COLO829 (cell line): ENCODE measurements around the gene NBL1.

ENCODE experiments used
- DNase-seq: peaks from one replicate; pipeline ENCODE4 v3.0.0; 2012; ENCODE audit warnings: low spot score

Gene NBL1

DNA sequence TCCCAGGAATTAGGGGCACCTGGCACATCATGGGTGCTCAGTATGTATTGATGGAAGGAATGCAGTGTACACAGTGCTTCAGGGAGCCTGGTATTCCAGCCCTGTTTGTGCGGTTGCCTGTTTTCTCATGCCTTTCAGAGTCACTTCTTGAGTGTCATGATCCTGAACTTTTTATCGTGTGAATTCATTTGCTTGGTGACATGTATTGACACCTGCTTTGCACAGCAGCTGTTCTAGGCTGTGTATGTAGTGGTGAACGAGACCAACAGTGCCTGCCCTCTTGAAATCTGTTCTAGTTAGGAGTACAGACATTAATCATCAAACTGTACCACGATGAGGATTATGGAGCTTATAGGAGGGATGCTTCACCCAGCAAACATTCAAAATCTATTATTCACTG is 26.7 kb downstream of the NBL1 start:
- no peak for DNase-seq

DNA sequence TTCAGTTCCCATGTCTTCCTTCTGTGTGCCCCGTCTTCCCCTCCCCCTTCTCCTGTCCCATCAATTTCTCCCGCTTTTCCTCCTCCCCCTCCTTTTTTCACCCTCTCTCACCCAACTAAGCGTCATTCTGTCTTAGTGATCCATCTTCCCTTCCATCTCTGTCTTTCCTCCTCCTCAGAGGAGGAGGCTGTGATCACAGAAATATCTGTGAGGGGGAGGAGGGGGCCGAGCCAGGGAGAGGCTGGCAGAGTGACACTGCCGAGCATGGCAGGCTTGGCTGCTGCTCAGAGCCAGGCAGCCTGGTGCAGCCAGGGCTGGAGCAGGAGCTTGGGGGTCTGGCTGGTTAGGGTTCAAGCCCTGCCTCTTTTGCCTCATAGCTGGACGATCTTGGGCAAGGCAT is 28.1 kb downstream of the NBL1 start:
- DNase-seq = no peak

DNA sequence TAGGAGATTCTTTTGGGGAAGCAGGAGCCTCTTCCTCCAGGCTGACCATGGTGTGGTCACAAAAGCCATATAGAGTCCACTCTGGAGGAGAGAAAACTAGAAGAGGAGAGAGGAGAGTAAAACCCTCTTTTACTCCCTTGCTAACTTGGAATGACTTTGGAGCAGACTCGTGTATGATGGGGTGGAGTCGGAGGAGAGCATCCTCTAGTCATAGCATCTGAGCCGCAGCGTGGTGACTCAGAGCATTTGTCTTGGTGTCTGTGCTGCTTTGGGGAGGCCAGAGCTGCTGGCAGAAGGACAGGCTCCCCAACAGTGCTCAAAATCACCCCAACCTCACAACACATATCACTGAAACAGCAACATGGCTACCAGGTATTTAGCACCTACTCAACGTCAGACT is 31.7 kb downstream of the NBL1 start:
- DNase-seq = no peak

DNA sequence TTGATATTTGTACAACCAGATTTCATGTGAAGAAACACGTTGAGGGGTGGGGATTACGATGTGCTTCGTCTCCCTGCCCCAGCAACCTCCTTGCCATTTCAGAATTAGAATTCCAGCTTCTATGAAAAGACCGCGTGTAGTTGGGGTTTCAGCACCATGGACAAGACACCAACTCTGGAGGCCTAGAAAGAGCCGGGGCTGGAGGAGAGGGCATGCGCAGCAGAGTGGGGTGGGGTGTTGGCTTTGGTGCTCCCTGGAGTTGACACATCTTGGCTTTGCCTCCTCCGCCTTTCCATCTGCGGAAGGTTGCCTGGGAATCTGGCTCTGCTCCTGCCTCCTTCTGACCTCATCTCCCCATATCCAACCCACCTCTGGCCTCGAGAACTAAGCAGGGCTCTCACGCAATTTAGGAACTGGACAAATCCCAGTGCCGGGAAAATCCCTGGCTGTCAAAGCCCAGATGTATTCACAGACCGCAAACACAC is 32.4 kb downstream of the NBL1 start:
- peak; percentile 72 for DNase-seq

DNA sequence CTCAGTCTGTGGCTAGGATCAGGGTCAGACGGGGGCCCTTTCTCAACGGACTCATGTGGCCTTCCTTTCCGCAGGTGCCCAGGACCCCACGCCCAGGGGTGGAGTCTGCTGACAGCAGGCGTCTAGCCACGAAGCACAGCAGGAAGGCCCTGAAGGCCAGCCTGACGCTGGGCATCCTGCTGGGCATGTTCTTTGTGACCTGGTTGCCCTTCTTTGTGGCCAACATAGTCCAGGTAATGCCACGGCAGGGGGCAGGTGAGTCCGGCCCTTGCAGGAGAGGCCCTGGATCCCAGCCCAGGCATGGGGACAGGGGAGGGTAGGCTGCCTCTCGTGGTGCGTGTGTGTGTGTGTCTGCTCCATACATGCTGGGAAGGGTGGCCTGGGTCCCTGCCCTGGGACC is 34.4 kb downstream of the NBL1 start:
- DNase-seq = no peak

DNA sequence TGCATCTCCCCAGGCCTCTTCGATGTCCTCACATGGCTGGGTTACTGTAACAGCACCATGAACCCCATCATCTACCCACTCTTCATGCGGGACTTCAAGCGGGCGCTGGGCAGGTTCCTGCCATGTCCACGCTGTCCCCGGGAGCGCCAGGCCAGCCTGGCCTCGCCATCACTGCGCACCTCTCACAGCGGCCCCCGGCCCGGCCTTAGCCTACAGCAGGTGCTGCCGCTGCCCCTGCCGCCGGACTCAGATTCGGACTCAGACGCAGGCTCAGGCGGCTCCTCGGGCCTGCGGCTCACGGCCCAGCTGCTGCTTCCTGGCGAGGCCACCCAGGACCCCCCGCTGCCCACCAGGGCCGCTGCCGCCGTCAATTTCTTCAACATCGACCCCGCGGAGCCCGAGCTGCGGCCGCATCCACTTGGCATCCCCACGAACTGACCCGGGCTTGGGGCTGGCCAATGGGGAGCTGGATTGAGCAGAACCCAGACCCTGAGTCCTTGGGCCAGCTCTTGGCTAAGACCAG is 34.9 kb downstream of the NBL1 start:
- DNase-seq = no peak

DNA sequence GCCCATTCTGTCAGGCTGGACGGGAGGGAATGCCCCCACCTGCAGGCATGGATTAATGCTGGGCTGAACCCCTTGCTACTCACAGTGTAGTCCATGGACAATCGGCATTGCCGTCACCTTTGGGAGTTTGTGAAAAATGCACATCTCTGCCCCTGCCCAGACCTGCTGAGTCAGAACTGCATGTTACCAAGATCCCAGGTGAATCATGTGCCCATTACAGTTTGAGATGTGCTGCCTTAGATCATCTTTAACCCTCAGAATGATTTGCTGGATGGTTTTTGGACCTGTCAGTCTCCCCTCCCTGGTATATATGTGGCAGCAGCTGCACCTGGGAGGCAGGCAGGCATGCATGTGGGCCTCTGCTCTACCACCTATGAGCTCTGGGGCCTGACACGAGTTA is 35.6 kb downstream of the NBL1 start:
- DNase-seq = no peak

DNA sequence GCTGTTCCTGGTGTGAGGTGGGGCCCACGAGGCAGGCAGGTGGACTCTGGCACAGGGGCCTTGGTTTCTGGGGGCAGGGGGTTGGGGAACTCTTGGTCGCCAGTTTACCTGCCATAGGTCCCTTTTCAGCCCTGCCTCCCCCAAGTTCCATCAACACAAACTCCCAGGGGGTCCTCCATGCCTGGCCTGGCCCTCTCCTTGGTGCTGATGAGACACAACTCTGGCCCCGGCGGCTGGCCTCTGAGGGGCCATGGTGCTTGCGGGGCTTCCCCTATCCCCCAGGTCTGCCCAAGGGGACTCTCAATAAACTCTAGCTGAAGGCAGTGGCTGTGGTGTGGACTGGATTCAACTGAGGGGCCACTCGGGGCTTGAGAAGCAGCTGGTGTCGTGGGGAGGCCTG is 36.5 kb downstream of the NBL1 start:
- DNase-seq = no peak

DNA sequence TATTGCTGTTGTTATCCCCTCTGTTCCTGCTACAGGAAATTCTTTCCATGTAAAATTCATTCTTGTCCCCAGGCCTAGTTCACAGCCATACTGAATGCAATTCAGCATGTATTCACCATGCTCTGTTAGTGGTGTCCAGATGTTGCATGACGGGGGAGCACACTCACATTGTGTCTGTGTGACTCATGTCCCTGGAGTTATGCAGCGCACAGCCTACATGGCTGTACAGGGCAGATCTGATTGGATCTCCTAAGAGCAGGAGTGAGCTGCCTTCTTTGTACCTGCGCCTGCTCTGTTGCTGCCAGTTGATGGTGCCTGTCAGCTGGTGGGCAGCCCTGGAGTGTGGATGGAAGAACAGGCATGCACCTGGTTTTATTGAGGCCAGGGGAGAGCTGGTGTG is 38.1 kb downstream of the NBL1 start:
- DNase-seq = no peak

DNA sequence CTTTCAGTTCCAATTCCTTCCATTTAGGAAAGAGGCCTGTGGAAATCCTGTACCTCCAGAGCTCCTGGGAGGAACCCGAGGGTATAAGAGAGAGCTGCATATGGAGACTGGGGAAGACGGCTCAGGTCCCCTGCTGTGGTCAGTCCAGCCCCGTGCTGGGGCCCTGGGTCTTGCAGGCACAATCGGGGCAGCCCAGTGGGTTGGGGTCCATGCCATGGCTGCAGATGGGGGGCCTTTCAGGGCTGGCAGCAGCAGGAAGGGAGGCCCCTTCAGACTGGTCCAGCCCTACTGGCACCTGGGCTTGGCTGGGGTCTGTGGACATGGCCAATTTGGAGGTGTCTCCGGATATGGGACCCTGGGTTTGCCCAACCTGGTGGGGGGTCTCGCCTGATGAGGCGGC is 38.8 kb downstream of the NBL1 start:
- no peak for DNase-seq

DNA sequence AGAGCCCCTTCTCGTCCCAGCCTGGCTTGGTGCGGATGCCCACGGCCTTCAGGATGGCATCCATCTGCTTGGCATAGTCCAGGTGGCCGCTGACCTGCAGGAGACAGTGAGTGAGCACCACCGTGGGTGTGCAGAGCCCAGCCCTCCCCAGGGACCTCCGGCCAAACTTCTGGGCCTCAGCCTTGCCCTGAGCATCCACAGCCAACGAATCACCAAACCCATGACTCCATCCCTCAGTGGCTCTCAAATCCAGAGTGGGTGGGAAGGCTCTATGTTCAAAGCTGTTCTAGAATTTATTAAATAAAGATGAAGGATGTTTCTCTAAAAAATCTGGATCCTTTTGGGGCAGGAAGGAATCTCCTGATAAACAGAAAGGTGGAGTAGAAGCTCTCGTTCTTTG is 39.2 kb downstream of the NBL1 start:
- no peak for DNase-seq

DNA sequence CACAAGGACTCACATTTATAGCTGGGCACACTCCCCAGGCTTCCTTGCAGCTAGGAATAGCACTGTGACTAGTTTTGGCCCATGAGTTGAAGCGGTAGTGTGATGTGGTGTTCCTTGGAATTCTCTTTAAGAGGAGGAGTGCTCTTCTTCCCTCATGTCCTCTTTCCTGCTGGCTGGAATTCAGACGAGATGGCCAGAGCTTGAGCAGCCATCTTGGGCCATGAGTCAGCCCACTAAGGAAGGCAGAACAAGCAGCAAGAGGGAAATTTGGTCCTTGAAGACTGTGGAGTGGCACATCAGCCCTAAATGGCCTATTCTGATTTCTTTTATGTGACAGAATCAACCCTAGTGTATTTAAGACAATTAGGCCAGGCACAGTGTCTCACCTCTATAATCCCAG is 40.6 kb downstream of the NBL1 start:
- no peak for DNase-seq

DNA sequence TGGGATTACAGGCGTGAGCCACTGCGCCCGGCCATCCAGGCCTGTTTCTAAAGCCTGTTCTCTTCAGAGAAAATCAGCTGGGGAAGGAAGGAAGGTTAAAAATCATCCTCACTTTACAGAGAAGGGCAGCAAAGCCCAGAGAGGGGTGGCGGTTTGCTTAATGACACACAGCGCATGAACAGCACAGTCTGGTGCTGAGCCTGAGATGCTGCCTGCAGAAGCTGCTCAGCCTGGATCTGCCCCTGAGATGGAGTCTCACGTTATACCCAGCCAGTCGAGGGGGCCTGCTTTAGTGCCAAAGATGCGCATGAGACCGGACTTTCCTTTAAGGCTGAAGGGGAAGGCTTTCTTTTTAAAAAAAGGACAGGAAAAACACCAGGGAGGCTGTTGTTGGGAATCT is 41.9 kb downstream of the NBL1 start:
- DNase-seq = no peak

DNA sequence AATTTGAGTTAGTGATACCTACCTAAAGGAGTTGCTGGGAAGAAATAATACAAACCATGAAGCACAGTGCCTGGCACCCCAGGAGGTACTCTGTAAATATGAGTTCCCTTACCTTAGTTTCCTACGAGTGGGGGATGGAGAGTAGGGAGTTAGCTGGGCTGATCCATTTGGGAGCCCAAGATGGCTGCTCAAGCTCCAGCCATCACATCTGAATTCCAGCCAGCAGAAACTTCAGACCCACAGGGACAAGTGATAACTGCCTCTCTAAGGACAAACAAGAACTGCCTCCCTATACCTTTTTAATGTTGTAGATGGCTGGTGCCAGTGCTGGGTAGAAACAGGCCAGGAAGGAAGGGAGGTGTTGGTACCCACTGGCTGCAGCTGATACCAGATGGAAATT is 43.3 kb downstream of the NBL1 start:
- DNase-seq = no peak

DNA sequence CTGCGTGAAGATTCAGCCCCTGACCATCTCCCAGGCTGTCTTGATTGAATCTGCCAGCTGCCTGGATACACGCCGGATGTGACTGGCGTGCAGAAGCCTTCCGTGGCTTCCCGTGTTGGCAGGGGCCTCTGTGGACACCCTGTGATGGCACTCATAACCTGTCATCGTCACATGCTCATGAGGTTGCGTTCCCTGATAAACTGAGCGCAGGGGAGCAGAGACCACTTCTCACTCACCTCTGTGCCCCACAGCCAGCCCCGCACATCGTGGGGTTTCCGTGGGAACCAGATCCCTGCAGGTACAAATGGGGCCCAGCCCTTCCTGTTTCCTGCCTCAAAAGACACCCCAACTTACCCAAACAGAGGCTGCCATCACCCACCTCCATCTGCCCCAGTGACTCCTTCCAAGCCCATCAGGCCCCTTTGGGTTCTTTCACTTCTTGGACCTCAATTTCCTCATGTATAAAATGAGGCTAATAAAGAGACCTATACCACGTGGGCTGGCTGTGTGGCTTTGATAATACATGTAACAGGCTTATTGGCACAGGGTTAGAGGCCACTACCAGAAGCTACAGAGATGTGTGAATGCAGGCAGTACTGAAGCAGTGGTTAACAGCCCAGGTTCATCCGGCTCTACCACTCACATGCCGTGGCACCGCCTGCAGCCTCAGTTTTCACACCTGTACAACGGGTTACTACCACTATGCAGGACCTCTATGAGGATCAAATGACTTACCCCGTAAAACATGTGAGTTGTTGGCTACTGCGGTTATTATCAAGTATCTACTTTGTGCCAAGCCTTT is 44.1 kb downstream of the NBL1 start:
- no peak for DNase-seq

DNA sequence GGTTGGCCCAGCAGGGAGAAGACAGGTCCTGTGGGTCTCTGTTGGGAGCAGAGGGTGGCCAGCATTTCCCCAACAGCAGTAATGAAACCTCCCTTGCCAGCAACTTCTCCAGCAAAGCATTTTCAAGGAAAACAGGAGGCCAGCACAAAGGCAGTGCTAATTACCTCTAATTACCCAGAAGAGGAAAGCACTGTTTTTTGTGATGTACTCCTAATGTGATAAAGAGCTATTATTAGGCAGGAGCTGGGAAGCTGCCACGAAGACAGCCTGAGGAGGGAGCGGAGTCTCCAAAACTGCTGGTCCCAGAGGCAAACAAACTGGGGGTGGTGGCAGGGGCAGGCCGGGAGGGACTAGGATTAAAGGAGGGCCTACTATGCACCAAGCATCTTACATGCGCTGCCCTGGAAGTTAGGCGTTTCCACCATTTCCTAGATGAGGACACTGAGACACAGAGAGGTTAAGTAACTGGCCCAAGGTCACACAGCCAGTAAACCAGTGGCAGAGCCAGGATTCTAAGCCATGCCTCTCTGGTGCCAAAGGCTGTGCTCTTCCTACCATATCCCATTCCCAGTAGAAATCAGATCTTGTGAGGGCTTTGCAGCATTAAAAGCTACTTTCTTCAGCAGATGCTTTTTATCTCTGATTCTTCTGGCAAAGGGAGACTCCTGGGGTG is 45.1 kb downstream of the NBL1 start:
- DNase-seq = no peak

DNA sequence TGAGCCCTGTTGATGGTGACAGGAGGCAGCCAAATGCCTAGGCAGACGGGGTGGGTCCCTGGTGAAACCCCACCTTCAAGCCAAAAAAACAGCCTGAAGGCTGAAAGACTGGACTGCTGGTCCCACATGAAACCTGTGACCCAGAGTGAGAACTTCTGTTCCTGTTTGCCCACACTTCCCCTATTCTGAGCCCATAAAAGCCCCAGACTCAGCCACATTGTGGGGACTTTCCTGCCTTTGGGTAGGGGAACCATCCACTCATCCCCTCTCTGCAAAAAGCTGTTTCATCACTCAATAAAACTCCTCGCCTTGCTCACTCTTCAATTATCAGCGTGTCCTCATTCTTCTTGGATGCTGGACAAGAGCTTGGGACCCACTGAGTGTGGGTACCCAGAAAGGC is 45.7 kb downstream of the NBL1 start:
- DNase-seq = no peak

DNA sequence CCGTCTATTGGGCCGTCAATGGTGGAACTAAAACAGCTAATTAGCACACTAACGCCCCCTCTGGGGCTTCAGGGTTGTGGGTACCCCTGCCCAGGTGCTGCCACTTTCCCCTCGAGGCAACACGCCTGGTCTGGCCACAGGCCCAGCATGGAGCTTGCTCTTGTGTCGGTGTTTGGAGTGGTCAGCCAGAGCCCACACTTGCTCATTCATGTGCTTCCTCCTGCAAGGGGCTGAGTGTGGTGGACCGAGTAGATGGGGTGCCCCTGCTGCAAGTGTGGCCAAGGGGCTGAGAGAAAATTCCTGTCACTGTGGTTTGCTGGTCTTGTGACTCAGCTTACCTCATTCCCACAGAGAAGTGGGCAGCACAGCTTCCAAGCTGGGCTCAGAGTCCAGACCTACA is 46.2 kb downstream of the NBL1 start:
- DNase-seq = no peak

DNA sequence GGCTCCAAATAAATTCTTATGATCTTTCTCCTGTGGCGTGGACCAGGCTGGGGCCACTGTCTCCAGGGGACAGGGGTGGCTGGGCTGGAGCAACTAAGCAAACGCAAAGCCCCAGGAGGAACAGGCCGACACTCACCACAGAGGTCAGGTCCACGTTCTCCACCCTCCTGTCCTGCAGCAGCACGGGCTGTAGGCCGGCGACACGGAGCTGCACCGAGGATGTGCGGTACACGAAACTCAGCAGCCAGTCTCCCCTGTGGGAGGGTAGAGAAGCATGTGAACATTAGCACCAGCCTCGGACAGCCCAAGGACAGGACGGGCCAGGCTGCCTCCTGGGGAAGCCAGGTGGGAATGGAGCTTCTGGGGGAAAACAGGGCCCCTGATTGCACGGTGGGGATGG is 50.2 kb downstream of the NBL1 start:
- DNase-seq = no peak

DNA sequence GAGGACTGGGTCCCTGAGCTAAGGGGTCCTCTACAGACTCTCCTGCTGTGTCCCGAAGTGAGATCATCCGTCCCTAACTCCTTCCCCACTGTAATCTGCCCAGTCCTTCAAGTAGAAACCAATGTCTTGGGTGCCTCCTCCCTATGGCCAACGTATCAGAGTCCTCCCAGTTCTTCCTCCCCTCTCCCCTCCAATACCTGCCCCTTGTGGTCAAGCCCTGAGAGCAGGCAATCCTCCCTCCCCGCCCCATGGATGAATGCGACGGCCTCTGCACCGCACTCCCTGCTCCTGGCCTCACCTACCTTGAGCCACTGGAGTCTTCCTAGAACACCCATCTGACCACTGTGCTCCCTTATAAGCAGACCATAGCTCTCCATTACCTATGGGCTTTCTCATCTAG is 51.7 kb downstream of the NBL1 start:
- no peak for DNase-seq

DNA sequence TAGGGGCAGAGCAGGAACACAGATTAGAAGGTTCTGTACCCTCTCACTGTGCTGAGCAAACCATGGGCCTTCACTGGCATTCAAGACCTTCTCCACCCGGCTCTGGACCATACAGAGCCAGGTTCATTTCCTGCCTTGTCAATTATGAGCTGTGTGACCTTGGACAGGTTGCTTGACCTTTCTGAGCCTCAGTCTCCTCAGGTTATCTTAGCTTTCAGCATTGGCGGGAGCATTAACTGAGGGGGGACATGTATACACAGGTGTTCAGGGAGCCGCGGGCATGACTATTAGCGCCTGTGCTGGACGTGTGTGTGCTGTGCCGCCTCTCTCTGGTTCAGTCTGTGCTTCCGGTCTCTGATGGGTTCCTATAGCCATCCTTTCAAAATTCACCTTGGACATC is 52.7 kb downstream of the NBL1 start:
- no peak for DNase-seq

DNA sequence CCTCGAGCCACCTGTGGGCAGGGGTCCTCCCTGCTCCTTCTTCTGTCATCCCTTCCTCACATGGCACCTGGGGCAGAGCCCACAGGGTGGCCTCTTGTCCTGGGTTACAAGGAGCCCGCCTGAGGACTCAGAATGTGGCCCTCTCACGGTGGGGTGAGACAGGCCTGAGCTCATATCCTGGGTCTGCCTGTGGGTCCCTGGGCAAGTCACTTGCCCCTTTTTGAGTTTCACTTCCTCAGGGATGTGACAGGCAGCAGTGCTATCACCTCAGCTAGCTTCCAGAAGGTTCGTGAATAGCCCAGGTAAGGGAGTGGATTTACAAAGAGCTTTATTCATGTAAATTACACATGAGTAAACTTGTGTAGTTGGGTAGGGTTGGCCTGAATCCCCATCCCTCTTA is 54.1 kb downstream of the NBL1 start:
- DNase-seq = no peak

DNA sequence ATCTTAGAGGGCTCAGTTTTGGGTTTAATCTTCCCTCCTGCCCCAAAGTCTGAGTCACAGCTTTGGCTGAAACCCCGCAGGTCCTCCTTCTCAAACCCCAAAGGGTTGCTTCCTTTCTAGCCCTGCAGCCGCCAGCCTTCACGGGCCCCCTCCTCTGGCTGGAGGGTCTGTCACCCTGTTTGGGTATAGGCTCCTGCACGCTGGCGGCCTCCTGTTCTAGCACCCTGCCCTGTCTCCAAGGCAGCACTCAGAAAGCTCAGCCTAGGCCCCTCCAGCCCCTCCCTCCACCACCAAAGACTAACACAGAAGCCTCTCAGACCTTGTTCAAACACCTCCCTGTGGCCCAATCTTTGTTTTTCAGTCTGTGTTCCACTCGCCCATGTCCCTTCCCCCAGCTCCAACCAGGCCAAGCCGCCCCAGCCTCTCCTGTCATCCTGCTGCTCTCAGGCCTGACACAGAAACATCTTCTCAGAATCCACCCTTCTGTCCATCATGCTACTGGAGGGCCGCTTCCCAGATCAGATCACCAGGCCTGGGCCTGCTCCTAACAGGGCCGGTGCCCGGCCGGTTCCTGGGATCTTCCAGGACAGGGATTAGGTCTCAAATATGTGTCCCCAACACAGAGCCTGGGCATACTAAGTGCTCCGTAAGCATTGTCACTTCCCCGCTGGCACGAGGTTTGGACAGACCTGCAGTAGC is 56.1 kb downstream of the NBL1 start:
- DNase-seq = no peak
